ENCODE results near the gene IAPP. TPM values are rescaled to one million over a fixed set of nuclear protein-coding genes. Genes with fewer than 3 reads are reported as not detected.

The IAPP gene
- total and polyA plus RNA-seq, 9 of the 15 experiments (the other 6 are each of a cell fraction or from before 2014, with no cell fraction given), result not detected

DNA sequence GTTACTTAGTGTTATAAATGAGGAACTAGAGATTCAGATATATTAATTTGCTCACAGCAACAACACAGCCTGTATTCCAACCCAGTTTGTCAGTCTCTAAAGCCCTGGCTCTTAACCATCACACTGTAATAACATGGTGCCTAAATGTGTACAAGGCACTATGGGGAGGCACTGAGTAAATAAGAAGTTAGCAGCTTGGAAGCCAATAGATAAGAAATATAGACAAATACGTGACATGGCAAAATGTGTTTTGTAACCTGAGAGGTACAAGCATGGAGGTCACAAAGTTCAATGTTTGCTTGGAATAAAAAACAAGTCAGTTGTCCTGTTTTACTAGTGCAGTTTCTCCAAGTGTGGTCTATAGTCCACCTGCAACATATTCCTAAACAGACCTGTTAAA lies 21.7 kb upstream of the IAPP start (continued):
- no peak for TF ChIP-seq JUN (IDR thresholded peaks at IDR 0.05; ENCODE audit: borderline replicate concordance, low read depth, low read length)
- no peak for TF ChIP-seq JUN (CRISPR knock-in tag; IDR thresholded peaks at IDR 0.05; ENCODE audit: borderline replicate concordance)
- peak; percentile 89 for TF ChIP-seq ZNF316 (IDR thresholded peaks at IDR 0.05)
- no peak for TF ChIP-seq PHF8 (IDR thresholded peaks at IDR 0.05; ENCODE audit: borderline replicate concordance, low read length)
- TF ChIP-seq THRA (IDR thresholded peaks at IDR 0.05), result no peak
- TF ChIP-seq STAT5A (IDR thresholded peaks at IDR 0.05; ENCODE audit: borderline replicate concordance, low read length), result peak; percentile 15; the same call in 1 of the 2 replicates
- no peak for TF ChIP-seq RBFOX2 (IDR thresholded peaks at IDR 0.05; ENCODE audit: low read depth, low read length)
- TF ChIP-seq SETDB1 (IDR thresholded peaks at IDR 0.05; ENCODE audit: low read length), result no peak
- peak; percentile 88 for TF ChIP-seq MAFF (IDR thresholded peaks at IDR 0.05; ENCODE audit: low read length)
- no peak for TF ChIP-seq ZNF24 (IDR thresholded peaks at IDR 0.05)
- no peak for TF ChIP-seq SNRNP70 (optimal IDR thresholded peaks at IDR 0.05; ENCODE audit: low read depth, low read length)
- no peak for TF ChIP-seq ZNF239 (CRISPR knock-in tag; IDR thresholded peaks at IDR 0.05)
- no peak for TF ChIP-seq HDAC6 (IDR thresholded peaks at IDR 0.05; ENCODE audit: low read depth, low read length)
- TF ChIP-seq RFX1 (IDR thresholded peaks at IDR 0.05), result no peak
- TF ChIP-seq NFRKB (IDR thresholded peaks at IDR 0.05; ENCODE audit: low read depth), result no peak
- TF ChIP-seq CREB5 (CRISPR knock-in tag; IDR thresholded peaks at IDR 0.05), result no peak
- no peak for TF ChIP-seq TCFL5 (CRISPR knock-in tag; conservative IDR thresholded peaks at IDR 0.05)
- TF ChIP-seq XRCC5 (IDR thresholded peaks at IDR 0.05; ENCODE audit: low read depth, low read length), result no peak
- no peak for TF ChIP-seq YBX1 (IDR thresholded peaks at IDR 0.05)
- no peak for TF ChIP-seq MXD1 (CRISPR knock-in tag; IDR thresholded peaks at IDR 0.05; ENCODE audit: borderline replicate concordance, poor library complexity, severe bottlenecking)
- peak; percentile 40; the same call in 1 of the 2 replicates for TF ChIP-seq NCOA1 (IDR thresholded peaks at IDR 0.05; ENCODE audit: low read depth)
- TF ChIP-seq BRF1 (IDR thresholded peaks at IDR 0.05; ENCODE audit: borderline replicate concordance, extremely low read depth, insufficient read length), result no peak
- TF ChIP-seq BMI1 (IDR thresholded peaks at IDR 0.05; ENCODE audit: low read length), result no peak
- TF ChIP-seq, protein P1, sequence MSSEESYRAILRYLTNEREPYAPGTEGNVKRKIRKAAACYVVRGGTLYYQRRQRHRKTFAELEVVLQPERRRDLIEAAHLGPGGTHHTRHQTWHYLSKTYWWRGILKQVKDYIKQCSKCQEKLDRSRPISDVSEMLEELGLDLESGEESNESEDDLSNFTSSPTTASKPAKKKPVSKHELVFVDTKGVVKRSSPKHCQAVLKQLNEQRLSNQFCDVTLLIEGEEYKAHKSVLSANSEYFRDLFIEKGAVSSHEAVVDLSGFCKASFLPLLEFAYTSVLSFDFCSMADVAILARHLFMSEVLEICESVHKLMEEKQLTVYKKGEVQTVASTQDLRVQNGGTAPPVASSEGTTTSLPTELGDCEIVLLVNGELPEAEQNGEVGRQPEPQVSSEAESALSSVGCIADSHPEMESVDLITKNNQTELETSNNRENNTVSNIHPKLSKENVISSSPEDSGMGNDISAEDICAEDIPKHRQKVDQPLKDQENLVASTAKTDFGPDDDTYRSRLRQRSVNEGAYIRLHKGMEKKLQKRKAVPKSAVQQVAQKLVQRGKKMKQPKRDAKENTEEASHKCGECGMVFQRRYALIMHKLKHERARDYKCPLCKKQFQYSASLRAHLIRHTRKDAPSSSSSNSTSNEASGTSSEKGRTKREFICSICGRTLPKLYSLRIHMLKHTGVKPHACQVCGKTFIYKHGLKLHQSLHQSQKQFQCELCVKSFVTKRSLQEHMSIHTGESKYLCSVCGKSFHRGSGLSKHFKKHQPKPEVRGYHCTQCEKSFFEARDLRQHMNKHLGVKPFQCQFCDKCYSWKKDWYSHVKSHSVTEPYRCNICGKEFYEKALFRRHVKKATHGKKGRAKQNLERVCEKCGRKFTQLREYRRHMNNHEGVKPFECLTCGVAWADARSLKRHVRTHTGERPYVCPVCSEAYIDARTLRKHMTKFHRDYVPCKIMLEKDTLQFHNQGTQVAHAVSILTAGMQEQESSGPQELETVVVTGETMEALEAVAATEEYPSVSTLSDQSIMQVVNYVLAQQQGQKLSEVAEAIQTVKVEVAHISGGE (CRISPR knock-in tag; IDR thresholded peaks at IDR 0.05), result no peak
- TF ChIP-seq ETV1 (tag; conservative IDR thresholded peaks at IDR 0.05; ENCODE audit: low read depth), result no peak
- no peak for TF ChIP-seq POLR2AphosphoS2 (IDR thresholded peaks at IDR 0.05; ENCODE audit: low read length)
